NCI-H2196 treated with DMSO at 0.1 percent for 48 hours (cell line): ENCODE measurements around the gene PNO1.
"Not testable (repeated sequence)": the region's sequence is repeated elsewhere in the genome, so short reads cannot be mapped to it uniquely, and the experiment has no call there.

Experiments used
- DNase-seq: peaks from one replicate; lab custom pipeline; 2025; ENCODE audit not compliant: unreplicated experiment; lab: John Stamatoyannopoulos, UW

Gene PNO1

DNA sequence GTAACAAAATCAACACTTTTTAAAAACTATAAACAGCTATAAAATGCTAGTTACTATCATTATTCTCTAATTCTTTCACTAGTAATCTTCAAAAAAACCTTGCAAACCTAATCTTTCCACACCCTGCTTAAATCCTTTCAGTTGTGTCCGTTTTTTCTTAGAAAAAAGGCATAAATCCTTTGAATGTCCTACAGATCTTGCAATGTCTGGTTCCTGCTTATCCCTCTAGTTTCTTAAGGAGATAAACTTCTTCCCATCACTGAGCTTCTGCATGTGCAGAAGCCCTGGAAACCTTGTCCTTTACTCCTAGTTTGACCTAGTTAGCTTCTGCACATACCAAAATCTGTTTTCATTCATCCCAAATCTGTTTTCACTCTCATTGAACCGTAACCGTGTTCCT is 1.3 kb upstream of the PNO1 start:
- DNase-seq = no peak

DNA sequence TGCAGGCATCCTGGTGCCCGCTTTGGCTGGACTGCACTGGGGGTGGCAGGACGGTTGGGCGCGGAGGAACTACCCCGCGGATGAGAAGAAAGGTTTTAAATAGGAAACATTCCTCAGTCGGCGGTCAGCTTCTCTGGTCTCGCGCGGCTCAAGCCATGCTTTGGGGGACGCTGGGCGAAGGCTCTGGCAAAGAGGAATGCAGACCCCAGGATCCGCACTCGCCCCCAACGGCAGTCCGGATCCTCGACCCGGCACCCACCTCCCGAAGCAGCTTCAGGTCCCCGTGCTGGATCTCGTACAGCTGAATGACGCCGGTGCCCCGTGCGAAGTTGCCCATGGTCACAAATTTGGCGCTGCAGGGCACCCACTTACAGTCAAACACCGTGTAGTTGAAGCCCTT is 686 bp upstream of the PNO1 start:
- no peak for DNase-seq

DNA sequence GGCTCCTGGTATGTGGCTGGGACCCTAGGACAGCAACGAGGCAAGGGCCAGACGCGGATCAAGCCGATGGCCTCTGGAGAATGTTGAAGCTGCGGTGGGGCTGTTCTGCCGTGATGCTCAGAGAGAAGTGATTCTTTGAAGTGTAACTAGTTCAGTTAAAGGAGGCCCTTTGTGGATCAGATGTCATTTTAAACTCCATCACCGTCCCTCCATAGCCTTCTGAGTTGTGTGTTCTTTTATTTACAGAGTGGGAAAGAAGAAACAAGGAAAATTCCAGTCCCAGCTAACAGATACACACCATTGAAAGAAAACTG is 403 bp downstream of the PNO1 start:
- no peak for DNase-seq

DNA sequence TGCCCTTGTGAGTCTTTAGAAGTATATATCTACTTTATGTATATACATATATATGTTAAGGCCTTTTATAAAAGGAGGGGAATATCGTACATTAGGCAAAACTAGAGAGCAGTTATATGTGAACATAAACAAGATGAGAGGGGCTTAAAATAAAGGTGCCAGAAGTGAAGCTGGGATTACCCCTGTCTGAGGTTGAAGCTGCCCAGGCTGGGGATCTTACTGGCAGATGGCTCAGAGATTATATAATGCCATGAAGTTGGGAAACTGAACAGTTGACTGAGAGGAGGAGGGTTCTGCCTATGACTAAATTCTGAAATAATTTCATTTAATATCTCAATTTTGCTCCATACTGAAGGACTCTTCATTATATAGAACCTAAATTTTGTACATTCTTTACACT is 6.0 kb downstream of the PNO1 start:
- DNase-seq = no peak

DNA sequence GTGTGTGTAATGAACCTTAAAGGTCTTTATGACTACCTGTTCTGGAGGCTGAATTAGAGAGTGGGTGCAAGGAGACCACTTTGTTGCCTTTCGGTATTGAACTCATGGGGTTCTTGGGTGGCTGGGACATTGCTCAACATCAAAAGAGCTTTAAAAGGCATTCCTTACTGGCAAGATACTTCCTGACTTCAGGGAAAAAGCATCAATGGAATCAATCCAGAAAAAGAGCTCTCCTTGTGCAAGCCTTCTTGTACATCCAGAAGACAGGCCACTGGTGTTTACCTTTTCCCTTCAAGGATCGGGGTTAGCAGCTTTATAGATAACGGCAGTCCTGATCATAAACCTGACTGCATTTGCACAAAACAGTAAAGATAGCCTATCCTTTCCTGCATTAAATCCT is 9.5 kb downstream of the PNO1 start:
- DNase-seq = no peak

- DNase-seq = no peak
Measured at GRCh38 chr2:68169308-68169707, 11.6 kb downstream of the PNO1 start.

- DNase-seq = no peak
Measured at GRCh38 chr2:68171146-68171545, 13.5 kb downstream of the PNO1 start.

DNA sequence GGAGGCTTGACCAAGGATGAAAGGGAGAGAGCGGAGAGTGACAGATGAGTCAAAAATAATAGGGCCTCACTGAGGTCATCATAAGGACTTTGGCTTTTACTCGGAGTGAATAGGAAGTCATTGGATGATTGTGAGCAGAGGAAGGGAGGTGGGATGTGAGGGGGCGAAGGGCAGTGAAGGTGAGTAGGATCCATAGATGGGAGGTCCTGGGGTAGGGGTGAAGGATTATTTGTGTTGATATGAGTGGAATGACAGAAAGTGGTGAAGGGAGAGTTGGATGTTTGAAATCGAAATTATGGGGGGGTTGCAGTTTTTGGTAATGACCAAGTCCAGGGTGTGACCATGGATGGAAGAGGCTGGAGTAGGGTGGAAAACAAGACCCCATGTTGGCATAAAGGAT is 14.0 kb downstream of the PNO1 start:
- no peak for DNase-seq

DNA sequence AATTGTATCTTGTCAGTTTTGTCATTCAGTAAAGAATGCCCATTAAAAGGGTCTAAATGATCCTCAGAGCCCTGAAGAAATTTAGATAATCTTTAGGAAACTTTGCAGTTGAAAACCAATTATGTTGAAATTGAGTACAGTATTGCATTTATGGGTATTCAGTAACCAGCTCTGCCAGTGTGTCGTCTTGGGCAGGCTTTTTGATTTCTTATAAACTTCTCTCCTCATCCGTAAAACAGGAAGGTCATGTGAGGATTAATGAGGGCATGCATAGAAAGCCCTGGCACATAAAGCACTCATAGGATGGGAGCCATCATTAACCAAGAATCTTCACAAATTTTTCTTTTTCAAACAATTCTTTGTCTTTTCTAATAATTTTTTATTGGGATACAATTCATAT is 14.8 kb downstream of the PNO1 start:
- DNase-seq = no peak

DNA sequence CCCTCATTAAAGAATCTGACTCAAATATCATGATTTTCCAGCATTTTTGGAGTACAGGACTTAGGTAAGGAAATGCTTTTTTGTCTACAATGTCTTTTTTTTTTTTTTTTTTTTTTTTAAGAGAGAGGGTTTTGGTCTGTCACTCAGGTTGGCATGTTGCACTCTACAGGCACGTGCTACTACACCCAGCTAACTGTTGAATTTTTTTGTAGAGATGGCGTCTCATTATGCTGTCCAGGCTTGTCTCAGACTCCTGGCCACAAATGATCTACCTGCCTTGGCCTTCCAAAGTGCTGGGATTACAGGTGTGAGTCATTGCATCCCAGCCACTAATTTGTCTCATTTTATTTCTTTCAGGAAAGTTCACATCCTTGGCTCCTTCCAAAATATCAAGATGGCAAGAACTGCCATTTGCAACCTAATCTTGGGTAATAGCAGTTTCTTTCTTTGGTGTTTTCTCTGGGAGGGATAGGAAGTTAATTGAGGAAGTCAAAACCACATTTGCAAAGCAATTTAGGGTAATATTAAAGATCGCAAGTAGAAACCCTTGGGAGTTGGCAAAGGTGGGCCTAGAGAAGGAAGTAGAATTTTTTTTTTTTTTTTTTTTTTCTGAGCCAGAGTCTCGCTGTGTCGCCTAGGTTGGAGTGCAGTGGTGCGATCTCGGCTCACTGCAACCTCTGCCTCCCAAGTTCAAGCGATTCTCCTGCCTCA is 15.5 kb downstream of the PNO1 start:
- no peak for DNase-seq

- not testable (repeated sequence) for DNase-seq
Measured at GRCh38 chr2:68175210-68175609, 17.5 kb downstream of the PNO1 start.

DNA sequence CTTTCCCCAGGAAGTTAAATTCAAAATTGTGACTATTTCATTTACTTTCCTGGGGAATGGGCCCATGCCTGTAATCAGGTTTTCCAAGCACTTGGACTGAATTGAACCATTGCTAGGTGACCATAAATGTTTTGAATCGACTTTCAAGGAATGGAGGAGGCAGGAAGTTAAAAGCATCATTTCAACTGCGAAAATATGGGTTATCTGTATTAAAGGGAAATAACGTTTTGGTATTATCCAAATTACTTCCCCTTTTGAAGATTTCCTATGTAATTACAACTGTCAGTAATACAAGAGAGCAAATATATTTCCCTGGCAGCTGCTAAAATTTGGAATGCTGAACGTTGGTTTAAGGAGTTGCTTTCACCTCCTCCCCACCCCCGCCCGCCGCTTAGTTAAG is 19.0 kb downstream of the PNO1 start:
- no peak for DNase-seq

GRCh38 chr2:68177541-68177940 is 19.9 kb downstream of the PNO1 start:
- no peak for DNase-seq

DNA sequence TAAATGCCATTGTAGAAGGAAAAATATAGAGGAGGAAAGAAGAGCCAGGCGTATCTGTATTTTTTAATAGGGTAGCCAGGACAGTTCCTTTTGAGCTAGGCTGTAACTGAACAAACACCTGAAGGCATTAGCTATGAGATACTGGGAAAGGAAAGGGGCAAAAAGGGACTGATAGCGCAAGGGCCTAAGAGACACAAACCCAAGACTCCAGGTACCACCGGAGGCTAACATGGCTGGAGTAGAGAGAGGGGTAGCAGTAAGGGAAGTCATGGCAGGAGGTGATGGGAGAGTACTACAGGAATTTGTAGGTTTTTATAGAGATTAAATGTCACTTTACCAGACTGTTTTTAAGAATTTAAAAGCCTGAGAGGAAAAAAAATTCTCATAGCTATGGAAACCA is 20.7 kb downstream of the PNO1 start:
- DNase-seq = no peak

GRCh38 chr2:68178954-68179627 is 21.4 kb downstream of the PNO1 start:
- DNase-seq = no peak

DNA sequence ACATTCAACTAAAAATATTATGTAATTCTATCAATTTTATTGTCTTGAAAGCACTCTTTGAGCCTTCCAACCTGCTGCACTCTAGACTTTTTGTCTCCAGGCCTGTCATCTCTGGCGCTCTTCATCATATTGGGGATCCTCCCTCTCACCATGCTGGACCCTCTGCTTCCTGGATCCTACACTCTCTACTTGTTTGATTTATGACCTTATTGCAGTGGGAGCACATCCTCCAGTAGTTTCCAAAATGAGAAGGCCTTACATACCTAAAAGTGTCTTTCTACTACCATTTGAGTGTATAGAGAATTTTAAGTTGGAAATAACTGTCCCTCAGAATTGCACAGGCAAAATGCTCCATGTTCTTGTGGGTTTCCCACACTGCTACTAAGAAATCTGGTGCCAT is 25.2 kb downstream of the PNO1 start:
- no peak for DNase-seq

GRCh38 chr2:68185541-68186164 is 28.0 kb downstream of the PNO1 start:
- DNase-seq = no peak

GRCh38 chr2:68187329-68187728 is 29.6 kb downstream of the PNO1 start:
- DNase-seq = no peak

- DNase-seq = no peak
Measured at GRCh38 chr2:68188831-68189230, 31.1 kb downstream of the PNO1 start.

DNA sequence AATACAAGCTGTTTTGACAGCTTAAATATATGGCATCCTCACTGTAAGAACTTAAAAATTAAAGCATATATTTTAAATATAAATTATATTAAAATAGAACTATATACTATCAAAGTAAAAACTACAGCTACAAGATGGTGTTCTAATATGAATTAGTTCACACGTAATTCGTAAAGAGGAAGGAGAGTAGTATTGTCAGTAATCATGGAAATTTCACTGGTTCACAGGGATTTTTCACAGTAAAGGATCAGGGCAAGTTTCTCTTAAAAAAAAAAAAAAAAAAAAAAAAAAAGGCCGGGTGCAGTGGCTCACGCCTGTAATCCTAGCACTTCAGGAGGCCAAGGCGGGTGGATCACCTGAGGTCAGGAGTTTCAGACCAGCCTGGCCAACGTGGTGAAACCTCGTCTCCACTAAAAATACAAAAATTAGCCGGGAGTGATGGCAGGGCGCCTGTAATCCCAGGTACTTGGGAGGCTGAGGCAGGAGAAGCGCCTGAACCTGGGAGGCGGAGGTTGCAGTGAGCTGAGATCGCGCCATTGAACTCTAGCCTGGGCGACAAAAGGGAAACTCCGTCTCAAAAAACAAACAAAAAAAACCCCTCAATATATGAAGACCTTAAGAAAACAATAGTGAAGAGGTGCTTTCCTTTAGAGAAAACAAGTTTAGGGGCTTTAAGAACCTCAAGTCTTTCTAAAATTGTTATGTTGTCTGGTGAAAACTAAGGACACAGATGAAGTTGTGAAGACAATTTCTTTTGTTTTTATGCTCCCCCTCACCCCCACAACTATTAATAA is 32.5 kb downstream of the PNO1 start:
- no peak for DNase-seq

DNA sequence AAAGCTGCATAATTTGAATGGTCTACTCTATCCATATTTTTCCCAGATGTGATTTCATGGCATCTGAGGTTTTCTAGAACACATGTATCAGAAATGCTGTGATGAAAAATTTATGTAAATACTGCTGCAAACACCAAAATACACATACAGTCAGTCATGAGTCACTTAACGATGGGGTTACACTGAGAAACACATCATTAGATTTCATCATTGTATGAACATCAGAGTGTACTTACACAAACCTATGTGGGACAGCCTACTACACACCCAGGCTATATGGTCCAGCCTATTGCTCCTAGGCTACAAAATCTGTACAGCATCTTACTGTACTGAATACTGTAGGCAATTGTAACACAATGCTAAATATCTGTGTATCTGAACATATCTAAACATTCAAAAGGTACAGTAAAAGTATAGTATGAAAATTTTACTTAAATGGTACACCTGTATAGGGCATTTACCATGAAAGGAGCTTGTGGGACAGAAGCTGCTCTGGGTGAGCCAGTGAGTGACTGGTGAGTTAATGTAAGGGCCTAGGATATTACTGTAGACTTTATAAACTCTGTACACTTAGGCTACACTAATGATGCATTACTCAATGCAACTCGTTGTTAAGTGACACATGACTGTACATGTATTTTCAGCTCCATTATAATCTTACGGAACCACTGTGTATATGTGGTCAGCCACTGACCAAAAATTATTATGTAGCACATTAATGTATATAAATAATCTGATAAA is 33.5 kb downstream of the PNO1 start:
- DNase-seq = no peak
